HG03457 (cell line): ENCODE data around the gene KNG1.
"Not testable (repeated sequence)": the region's sequence is repeated elsewhere in the genome, so short reads cannot be mapped to it uniquely, and the experiment has no call there.

Experiments
- ATAC-seq: cut with Tn5 transposase; IDR thresholded peaks from one replicate; pipeline ENCODE4 v1.9.1; 2021; ENCODE audit warnings: moderate number of reproducible peaks; ENCODE audit not compliant: unreplicated experiment

Gene KNG1

DNA sequence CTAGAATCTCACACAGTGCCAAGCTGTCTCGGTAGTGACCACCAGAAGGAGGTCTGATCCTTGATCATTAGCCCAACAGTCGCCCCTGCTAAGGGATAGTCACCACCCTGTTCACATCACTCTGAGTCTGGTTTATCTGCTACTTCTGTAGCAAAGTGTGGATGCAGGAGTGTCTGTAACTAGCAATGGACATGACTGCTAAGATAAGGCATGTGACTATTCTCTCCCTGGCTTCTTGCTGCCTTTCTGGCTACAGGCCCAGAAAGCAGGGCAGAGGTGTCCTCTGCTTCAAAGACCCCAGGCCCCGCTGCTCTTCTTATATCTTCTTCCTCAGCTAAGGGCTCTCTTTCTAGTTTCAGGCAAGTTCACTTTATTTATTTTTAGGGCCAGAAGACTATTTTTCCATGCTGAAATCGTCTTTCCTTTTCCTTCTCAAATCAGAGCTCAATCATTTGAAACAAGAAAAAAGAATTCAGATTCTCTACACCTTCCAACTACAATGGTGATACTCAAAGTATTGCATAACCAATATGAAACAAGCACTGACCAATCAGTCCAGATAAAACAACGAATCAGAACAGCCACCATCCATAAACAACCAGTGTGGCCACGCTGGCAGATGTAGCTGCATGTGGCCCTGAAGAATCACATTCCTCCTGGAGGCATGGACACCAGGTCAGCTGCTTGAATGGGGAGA, 8.0 kb upstream of the KNG1 start:
- no peak for ATAC-seq

- not testable (repeated sequence) for ATAC-seq
Measured at GRCh38 chr3:186710694-186711093, 6.5 kb upstream of the KNG1 start.

DNA sequence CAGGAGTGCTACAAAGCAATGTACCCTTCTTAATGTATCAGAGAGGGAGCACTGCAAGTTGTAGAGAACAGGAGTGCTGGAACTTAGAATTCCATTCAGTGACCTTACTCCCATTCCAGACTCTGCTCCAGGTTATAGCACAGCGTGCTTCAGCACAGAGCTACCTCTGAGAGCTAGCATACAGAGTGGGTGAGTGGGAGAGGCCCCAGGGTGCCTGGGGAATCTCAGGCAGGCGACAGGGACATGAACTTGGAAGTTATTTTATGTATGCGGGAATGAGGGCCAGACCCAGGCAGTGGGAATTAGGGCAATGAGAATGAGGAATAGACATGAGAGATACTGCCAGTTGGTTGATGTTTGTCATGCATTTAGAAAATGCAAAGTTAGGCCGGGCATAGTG, 3.7 kb upstream of the KNG1 start:
- no peak for ATAC-seq

DNA sequence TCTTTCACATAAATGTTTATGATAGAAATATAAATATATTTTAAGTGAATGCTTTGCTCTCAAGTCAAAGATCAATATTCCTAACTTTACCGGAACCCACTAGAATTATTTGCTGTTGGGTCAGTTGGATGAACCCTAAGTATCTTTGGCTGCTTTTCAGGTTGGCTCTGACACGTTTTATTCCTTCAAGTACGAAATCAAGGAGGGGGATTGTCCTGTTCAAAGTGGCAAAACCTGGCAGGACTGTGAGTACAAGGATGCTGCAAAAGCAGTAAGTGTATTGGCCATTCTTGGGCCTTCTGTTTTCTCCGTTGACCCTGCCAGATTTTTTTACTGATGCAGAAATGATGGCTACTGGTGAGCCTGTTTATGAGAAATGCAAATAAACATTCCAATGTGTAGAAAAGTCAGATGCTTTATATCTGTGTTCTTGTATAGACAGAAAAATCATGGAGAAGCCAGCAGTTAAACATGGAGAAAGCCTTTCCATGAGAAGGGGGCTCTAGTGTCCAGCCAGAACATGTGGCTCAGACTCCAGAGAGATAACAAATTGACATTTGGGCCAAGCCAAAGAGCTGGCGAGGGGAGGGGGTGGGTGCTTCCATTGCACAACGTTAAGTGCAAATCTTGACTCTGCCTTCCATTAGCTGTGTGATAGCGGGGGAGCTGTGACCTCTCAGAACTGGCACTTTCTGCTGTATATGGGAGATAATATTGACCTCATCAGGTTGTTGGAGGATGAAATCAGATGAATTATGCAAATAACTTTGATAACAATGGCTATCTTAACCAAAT, 3.0 kb downstream of the KNG1 start:
- no peak for ATAC-seq

- no peak for ATAC-seq
Measured at GRCh38 chr3:186722457-186722856, 5.3 kb downstream of the KNG1 start.

GRCh38 chr3:186724911-186725310, 7.8 kb downstream of the KNG1 start:
- ATAC-seq: no peak

DNA sequence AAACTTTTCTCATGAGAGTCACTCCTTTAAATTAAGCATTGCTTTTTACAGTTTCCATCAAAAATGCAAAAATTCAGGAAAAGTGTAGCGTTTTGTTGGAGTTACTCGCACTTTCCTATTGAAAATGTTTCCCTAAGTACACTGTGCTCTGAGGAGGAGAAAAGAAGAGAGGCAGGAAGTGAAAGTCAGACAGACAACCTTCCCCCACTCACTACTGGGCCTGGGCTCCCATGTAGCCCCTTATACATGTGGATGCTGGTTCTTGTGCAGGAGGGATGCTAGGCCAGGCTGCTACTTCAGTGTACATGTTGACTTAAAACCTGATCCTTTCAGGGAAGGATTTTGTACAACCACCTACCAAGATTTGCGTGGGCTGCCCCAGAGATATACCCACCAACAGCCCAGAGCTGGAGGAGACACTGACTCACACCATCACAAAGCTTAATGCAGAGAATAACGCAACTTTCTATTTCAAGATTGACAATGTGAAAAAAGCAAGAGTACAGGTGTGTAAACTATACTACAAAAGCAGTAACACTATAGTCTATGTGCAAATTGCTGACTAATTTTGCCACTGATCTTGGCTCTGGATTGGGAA, 15.1 kb downstream of the KNG1 start:
- no peak for ATAC-seq

- ATAC-seq: no peak
Measured at GRCh38 chr3:186742618-186743380, 25.6 kb downstream of the KNG1 start.

DNA sequence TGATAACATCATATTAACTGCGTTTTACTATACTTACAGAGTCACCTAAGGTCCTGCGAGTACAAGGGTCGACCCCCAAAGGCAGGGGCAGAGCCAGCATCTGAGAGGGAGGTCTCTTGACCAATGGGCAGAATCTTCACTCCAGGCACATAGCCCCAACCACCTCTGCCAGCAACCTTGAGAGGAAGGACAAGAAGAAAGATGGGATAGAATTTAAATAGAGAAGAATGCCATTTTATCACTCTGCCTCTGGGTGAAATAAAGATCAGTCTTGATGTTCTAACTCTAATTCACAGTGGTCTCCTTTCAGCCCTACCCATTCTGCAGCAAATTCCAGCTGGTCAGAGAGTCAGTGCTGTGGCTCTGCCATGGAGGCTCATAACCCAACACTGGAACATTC, 26.5 kb downstream of the KNG1 start:
- ATAC-seq: no peak

- ATAC-seq: no peak
Measured at GRCh38 chr3:186746008-186746407, 28.8 kb downstream of the KNG1 start.

- ATAC-seq: no peak
Measured at GRCh38 chr3:186750316-186750715, 33.2 kb downstream of the KNG1 start.

DNA sequence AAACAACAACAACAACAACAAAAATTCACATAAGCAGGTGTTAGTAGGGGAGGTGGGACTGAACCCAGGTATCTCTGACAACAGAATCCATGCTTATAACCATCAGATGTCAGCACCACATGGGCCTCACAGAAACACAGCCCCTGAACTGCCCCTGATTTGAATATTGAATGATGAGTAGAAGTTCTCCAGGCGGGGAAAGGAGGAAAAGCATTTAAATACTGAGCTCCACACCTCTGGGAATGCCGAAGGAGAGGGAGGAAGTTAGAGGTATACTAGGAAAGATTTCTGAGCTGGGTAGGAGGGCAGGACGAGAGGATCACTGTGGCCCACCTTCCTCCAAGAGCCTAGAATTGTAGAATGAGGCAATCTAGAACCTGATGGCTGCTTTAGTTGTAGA, 34.3 kb downstream of the KNG1 start:
- no peak for ATAC-seq

DNA sequence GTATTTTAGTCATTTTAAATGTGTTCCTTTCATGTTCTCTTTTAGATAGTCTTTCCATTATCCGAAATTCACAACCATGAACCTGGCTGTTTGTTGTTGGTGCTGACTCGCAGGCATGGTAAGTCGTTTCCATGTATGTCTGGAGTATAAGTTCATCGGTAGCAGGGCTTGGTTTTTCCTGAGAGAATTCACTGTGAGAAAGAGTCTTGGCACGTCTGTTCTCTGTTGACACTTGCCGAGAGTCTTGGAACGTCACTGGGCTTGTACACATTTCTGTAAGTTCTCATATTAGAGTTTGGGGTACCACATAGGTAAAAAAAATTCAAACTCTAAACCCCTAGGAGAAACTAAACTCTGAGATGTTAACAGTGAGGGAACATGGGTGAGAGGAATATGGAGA, 36.8 kb downstream of the KNG1 start:
- ATAC-seq: no peak

GRCh38 chr3:186754871-186755270, 37.7 kb downstream of the KNG1 start:
- ATAC-seq: no peak

DNA sequence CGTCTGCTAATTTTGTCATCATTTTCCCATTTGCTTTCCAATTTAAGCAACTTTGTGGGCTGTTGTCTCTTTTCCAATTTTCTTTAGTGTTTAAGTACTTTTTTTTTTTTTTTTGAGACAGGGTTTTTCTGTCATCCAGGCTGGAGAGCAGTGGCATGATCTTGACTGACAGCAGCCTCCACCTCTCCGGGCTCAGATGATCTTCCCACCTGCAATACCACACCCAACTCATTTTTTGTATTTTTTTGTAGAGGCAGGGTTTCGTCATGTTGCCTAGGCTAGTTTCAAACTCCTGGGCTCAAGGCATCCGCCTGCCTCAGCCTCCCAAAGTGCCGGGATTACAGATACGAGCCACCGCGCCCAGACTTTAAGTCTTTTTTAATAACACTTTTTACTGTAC, 40.1 kb downstream of the KNG1 start:
- no peak for ATAC-seq

DNA sequence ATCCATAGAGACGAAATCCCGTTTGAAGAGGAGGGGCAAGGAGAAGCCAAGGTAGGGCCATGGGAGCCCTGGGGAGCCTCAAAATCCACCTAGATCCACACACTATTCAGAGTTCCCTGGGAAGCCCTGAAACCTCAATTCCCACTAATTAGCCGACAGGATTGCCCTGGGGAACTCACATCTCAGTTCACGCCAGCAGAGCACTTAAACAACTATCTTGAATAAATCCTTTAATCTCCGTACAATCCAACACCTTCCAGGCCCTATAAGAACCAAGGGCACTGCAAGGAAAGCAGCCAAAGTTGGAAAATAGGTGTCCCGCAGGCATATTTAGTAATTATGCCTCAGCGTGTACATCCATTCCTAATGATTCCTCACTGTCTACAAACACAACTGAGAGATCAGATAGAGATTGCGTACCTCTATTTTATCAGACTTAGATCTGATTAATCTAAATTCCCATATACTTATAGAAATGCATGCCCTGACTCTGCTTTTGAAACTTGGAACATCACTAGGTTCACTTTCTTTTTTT, 40.6 kb downstream of the KNG1 start:
- no peak for ATAC-seq

DNA sequence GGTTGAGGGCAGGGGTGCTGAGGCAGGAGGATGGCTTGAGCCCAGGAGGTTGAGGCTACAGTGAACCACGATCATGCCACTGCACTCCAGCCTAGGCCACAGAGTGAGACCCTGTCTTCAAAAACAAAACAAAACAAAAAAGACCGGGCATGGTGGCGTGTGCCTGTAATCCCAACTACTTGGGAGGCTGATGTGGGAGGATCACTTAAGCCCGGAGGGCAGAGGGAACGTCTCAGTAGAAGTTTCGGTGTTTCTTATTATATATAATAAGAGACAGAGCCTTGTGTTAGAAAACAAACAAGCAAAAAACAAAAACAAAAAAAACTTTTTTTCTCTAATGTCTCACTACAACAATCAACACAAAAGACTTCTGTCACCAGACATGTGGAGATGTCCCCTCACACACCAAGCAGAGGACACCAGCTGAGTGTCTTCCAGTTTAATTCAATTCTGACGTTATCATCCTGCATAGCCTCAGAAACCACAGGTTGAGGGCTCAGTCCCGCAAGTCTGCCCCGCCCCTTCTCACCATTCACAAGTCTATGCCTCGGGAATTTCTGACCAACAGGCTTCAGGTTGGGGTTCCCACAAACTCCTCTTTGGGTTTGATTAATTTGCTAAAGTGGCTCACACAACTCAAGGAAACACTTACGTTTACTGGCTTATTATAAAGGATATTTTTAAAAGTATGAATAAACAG, 42.2 kb downstream of the KNG1 start:
- no peak for ATAC-seq

DNA sequence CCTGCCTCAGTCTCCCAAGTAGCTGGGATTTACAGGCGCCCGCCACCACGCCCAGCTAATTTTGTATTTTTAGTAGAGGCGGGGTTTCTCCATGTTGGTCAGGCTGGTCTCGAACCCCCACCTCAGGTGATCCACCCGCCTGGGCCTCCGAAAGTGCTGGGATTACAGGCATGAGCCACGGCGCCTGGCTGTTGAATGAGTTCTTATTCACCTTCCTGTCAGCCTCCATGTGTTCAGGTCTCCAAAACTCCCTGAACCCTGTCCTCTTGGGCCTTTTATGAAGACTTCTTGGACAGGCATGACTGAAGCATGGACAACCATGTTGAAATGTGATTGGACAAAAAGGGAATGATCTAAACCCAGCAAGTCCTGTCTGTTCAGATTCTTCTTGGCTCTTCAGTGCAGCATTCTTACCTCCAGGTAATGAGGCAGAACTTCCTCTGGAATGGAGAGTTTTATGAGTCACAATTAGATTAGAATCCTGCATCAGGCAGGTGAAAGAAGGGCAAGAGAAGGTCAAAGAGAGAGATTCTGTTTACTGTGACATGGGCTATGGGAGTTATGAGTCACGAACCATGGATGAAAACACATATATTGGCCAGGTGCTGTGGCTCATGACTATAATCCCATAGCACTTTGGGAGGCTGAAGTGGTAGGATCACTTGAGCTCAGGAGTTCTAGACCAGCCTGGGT, 43.1 kb downstream of the KNG1 start:
- ATAC-seq: no peak

- no peak for ATAC-seq
Measured at GRCh38 chr3:186760897-186761447, 43.8 kb downstream of the KNG1 start.

GRCh38 chr3:186772281-186772694, 55.1 kb downstream of the KNG1 start:
- ATAC-seq: peak; percentile 26
